ENCODE data around the gene CNTNAP5. TPM values are rescaled to one million over a fixed set of nuclear protein-coding genes. Genes with fewer than 3 reads are reported as not detected.

Gene CNTNAP5
- total and polyA plus RNA-seq, 2 of the 8 experiments (the other 6 are each of a cell fraction or from before 2014, with no cell fraction given), result 0.11 to 0.76 TPM

- FAIRE-seq (no peak), DNase-seq (ENCODE audit: low read depth in 1 of 2, low spot score in 2 of 2) (no peak)
- Histone ChIP-seq H2BK5ac (ENCODE audit: low read depth, low read length) (no peak overlapping the region), H2BK15ac (ENCODE audit: low read length) (no peak overlapping the region), H3K4me1 (replicated peaks in 1 of 4; ENCODE audit: control insufficient read depth in 3 of 4, insufficient read depth in 4 of 4, low read length in 3 of 4) (no peaks in the 10 kb centered on the region; a peak in 1 of 7 replicates), H3K9me3 (ENCODE audit: insufficient read depth in 2 of 2, low read depth in 1 of 2, low read length in 1 of 2) (no peaks in the 10 kb centered on the region), H4K8ac (ENCODE audit: extremely low read depth, insufficient read depth, low read length) (no peak overlapping the region), H3K4me3 (ENCODE audit: extremely low read depth in 1 of 4, insufficient read depth in 2 of 4, low read depth in 3 of 4, low read length in 4 of 4) (no peak overlapping the region), H3K18ac (ENCODE audit: extremely low read depth, low read length) (no peak overlapping the region), H2BK120ac (replicated peaks; ENCODE audit: low read depth, low read length) (no peak overlapping the region), H3K79me2 (ENCODE audit: control insufficient read depth in 1 of 2, insufficient read depth in 2 of 2, low read length in 2 of 2) (no peaks in the 10 kb centered on the region), H3K36me3 (ENCODE audit: control insufficient read depth in 2 of 4, insufficient read depth in 4 of 4, low read length in 3 of 4) (no peaks in the 10 kb centered on the region), H3K9ac (replicated peaks in 1 of 4; ENCODE audit: extremely low read depth in 1 of 4, low read depth in 3 of 4, low read length in 3 of 4) (no peak overlapping the region), H2BK20ac (ENCODE audit: low read length) (no peak overlapping the region), H2AFZ (ENCODE audit: low read length) (0 out of 2 replicates have a peak overlapping the region, but pooled peaks have one; percentile 28), H3K4ac (replicated peaks; ENCODE audit: insufficient read length, low read depth, low read length) (no peak overlapping the region), H3K4me2 (ENCODE audit: insufficient read depth in 1 of 2, low read depth in 2 of 2, low read length in 2 of 2) (no peak overlapping the region), H4K5ac (ENCODE audit: insufficient read length, low read depth, low read length) (no peak overlapping the region), H3K23ac (ENCODE audit: insufficient read length) (no peak overlapping the region), H3K27me3 (replicated peaks in 1 of 4; ENCODE audit: control insufficient read depth in 3 of 4, extremely low read depth in 1 of 4, insufficient read depth in 3 of 4, low read length in 3 of 4) (no peaks in the 10 kb centered on the region), H3K27ac (ENCODE audit: low read depth, low read length) (no peak overlapping the region), H2BK12ac (ENCODE audit: low read depth, low read length) (no peak overlapping the region), H3K23me2 (ENCODE audit: low read depth, low read length) (no peaks in the 10 kb centered on the region), H3K14ac (ENCODE audit: insufficient read length) (no peak overlapping the region), H2AK5ac (ENCODE audit: low read depth, low read length) (no peak overlapping the region), H4K91ac (replicated peaks; ENCODE audit: insufficient read length, low read length) (no peak overlapping the region), H3K79me1 (ENCODE audit: low read depth, low read length) (no peaks in the 10 kb centered on the region), H3K56ac (replicated peaks; ENCODE audit: insufficient read length, low read depth, low read length) (no peak overlapping the region), H4K20me1 (replicated peaks in 1 of 2; ENCODE audit: control insufficient read depth in 1 of 2, insufficient read depth in 2 of 2, low read length in 2 of 2) (no peaks in the 10 kb centered on the region)
- POLR2A ChIA-PET (ENCODE audit: partially characterized antibody), result no interaction called here
- CTCF ChIA-PET (ENCODE audit: partially characterized antibody), result no interaction called here
- no peak for TF ChIP-seq BACH1 (IDR thresholded peaks at IDR 0.05; ENCODE audit: low read length)
- no peak for TF ChIP-seq E2F6 (IDR thresholded peaks at IDR 0.05)
- no peak for TF ChIP-seq KDM4A (IDR thresholded peaks at IDR 0.05; ENCODE audit: low read depth, low read length, severe bottlenecking)
- TF ChIP-seq BRCA1 (IDR thresholded peaks at IDR 0.05; ENCODE audit: low read depth, low read length), result no peak
- TF ChIP-seq PHF8 (conservative IDR thresholded peaks at IDR 0.05; ENCODE audit: low read depth, low read length), result no peak
- TF ChIP-seq SP2 (IDR thresholded peaks at IDR 0.05; ENCODE audit: low read length), result no peak
- TF ChIP-seq MAX (IDR thresholded peaks at IDR 0.05), result no peak
- TF ChIP-seq NRF1 (IDR thresholded peaks at IDR 0.05; ENCODE audit: low read depth, low read length), result no peak
- no peak for TF ChIP-seq SP1 (IDR thresholded peaks at IDR 0.05; ENCODE audit: low read depth, low read length)
- no peak for TF ChIP-seq CHD2 (IDR thresholded peaks at IDR 0.05; ENCODE audit: low read length)
- WGBS, 2 experiments (ENCODE audit: extremely low coverage in 1 of 2, insufficient coverage in 1 of 2, insufficient read length in 1 of 2, insufficient replicate concordance in 2 of 2, low coverage in 1 of 2, low lambda C conversion rate in 2 of 2, missing lambda C conversion rate in 1 of 2), result 91% methylated on average over 10 of the region's 10 CpGs; no CpG with 5 or more reads in 1 of the 2 experiments
Observed at GRCh38 chr2:124281541-124281940, 256.5 kb downstream of the CNTNAP5 start.

Data from H1 (cell line).